ENCODE results near the gene IL1RAP.
"Not testable (repeated sequence)": the region's sequence is repeated elsewhere in the genome, so short reads cannot be mapped to it uniquely, and the experiment has no call there.

IL1RAP gene

GRCh38 chr3:190513409-190514370 lies at the start of gene IL1RAP:
IL1RAP (plus strand) TSS chr3:190514085; CDS start chr3:190564290, 50,205 bp downstream.
- peak; percentile 81 for DNase-seq

DNA sequence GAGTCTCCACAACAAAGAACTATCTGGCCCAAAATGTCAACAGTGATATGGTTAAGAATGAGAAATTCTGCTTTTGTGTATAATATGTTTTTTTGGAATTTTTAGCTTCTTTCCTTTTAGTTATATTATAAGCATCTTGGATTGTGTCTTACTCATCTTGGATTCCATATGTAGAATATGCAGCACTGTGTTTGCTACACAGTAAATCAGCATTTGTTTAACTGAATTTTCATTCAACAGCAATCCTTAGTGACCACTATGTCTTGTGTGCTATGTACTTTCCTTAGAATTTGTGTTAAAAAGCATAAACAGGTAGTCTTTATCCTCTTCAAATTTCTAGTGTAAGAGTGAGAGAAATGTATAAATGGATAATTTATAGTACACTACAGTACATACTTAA lies 46.0 kb upstream of the IL1RAP start:
- DNase-seq = no peak

DNA sequence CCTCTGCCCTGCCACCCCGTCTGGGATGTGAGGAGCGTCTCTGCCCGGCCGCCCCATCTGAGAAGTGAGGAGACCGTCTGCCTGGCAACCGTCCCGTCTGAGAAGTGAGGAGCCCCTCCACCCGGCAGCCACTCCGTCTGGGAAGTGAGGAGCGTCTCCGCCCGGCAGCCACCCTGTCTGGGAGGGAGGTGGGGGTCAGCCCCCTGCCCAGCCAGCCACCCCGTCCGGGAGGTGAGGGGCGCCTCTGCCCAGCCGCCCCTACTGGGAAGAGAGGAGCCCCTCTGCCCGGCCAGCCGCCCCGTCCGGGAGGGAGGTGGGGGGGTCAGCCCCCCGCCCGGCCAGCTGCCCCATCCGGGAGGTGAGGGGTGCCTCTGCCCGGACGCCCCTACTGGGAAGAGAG lies 40.6 kb upstream of the IL1RAP start:
- DNase-seq = not testable (repeated sequence)

- DNase-seq = no peak
These were observed 32.1 kb upstream of the IL1RAP start for GRCh38 chr3:190481779-190482178.

- DNase-seq = no peak
These were observed 27.9 kb upstream of the IL1RAP start for GRCh38 chr3:190485830-190486532.

- DNase-seq = no peak
These were observed 27.4 kb upstream of the IL1RAP start for GRCh38 chr3:190486533-190486864.

DNA sequence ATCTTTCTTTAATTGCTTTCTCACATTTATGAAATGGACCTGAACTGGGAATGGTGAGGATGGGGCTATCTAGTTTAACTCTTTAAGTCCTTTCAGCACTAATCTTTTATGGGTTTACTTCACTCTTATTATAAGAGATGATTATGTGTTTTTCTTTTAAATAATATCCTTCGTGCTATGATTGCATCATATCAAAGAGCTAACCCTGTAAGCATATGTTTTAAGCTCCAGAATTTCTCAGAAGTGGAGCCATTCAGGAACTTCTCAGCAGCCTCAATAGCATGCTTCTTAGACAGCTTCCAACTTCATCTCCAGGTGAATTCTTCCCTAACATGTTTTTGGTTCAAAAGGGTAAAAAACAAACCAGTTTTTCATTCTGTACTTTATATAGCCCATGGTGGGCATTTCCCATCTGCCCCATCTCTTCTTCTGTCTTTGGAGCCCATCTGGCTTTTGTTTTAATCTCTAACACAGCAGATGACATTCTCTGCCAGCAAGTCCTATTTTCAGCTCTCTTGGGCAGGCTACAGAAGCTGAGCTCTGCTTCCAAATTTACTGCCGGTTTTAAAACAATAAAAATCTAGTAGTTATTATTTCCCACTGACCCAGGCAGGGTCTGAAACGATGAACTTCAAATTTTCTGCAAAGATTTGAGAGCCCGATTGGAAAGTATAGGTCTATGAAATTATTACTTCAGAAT lies 26.8 kb upstream of the IL1RAP start:
- DNase-seq = no peak

DNA sequence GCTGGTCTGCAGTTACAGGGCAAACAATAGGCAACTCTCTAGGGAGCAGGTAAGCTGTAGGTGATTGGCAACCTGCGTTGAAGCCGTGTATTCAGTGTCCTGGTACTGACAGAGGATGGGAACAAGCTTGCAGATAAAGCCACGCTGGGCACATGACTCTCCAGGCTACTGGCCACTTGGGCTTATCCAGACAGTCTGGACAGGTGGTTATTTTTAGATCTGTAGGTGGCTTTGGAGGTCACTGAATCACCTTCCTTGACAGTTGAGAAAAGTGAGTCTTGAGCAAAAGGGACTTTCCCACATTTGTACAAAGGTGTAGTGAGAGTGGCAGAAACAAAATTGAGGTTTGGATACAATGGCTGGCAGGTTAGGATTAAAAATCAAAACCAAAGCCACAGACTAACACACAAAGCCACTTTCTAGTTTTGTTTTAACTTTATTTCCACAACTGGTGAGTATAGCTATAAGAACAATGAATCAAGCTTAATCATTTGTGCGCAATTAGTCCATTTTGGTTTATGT lies 22.3 kb upstream of the IL1RAP start:
- no peak for DNase-seq

DNA sequence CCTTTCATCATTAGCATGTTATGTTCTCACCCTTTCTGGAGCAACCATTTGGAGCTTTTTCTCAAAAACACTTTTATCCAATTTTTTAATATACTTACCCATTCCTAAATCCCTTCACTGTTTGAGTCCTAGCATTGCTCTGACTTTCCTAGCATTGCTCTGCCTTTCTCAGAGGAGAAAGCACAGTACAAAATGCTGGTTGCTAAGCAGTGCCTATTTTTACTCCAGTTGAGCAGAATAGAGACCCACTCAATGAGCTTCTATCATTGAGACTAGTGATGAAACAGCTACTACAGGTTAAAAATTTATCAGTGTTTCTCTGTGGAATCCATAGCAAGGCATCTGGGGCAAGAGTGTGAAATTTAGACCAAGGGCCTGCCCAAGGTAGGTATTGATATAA lies 21.8 kb upstream of the IL1RAP start:
- no peak for DNase-seq

DNA sequence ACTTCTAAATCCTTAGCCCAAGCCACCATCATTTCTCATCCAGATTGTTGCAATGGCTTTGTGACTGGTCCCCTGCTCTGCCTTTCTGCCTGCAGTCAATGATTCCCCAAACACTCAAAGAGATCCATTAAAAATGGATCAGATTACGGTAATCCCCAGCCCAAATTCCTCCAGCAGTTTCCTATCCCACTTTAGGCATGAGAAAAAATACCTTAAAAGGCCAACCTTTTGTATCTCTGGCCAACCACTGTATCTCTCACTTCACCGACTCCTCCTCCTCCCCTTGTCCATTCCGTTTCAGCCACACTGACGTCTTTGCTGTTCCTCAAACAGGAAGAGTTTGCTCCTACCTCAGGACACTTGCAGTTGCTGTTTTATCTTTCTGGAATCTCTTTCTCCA lies 20.9 kb upstream of the IL1RAP start:
- no peak for DNase-seq

DNA sequence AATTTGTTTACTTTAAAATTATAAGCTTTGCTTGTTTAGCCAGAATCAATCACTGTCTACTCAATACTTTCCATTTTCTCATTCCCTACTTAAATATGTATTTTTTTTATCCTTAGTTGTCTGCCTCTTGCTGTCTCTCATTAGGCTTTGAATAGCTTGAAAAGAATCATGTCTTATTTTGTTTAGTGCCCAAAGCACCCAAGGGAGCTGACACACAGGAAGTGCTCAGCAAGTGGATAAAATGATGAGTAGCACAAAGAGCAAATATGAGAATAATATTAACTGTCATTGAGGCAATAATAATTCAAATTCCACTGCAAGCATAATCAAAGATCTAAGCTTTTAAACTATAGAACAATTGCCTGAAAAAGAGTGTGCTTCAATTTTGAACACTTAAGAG lies 19.0 kb upstream of the IL1RAP start:
- no peak for DNase-seq

- DNase-seq = no peak
These were observed 18.5 kb upstream of the IL1RAP start for GRCh38 chr3:190495354-190495753.

GRCh38 chr3:190495796-190496195 lies 18.1 kb upstream of the IL1RAP start:
- DNase-seq = no peak

GRCh38 chr3:190496859-190497258 lies 17.0 kb upstream of the IL1RAP start:
- DNase-seq = no peak

DNA sequence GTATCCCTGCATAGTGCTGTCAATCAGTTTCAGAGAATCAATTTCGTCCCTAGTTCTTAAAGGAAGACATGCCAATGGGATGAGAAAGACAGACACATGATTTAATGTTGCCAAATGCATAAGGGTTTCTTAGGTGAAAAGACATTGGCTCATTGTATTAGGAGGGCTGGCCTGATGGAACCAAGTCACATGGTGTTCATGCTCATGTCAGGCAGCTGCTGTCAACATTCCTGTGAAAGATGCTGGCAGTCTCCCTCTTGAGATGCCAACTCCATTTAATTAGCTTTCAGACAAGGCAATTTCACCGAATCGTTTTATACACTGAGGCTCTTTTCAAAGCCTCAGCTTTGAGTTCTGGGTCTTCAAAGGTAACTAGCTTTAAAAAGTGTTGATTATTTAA lies 16.1 kb upstream of the IL1RAP start:
- no peak for DNase-seq

- DNase-seq = no peak
These were observed 15.6 kb upstream of the IL1RAP start for GRCh38 chr3:190498293-190498692.

DNA sequence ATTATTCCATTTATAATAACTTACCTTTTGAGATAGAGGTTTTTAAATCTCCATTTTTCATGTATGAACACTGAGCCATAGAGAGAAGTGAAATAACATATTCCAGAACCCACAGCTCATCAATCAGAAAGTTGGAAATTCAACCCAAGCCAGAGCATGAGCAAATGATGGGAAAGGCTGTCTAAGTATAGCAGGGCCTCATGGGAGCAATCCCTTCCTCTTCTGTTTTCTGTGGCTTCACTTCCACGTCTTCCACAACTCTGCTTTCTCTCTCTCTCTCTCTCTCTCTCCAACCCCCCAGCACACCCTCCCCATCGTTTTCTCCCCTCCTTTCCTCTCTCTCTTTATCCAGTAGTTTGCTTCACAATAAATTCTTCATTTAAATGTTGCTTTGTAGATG lies 14.8 kb upstream of the IL1RAP start:
- no peak for DNase-seq

GRCh38 chr3:190502946-190503345 lies 10.9 kb upstream of the IL1RAP start:
- no peak for DNase-seq

- no peak for DNase-seq
These were observed 9.3 kb upstream of the IL1RAP start for GRCh38 chr3:190504354-190505125.

- DNase-seq = no peak
These were observed 8.4 kb upstream of the IL1RAP start for GRCh38 chr3:190505381-190506003.

DNA sequence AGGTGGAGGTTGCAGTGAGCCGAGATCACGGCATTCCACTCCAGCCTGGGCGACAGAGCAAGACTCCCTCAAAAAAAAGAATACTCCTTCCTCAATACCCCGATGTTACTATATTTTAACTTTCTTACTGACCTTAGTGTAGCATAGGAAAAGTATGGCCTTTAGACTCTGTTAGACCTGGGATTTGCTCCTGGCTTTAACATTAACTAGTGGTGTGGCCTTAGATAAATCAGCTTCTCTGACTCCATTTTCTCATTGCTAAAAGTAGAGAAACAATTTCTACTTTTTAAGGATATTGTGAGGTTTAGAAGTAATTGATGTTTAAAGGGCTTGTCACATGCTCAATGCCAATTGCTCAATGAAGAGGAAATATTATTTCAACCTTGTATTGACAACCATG lies 7.6 kb upstream of the IL1RAP start:
- DNase-seq = no peak

DNA sequence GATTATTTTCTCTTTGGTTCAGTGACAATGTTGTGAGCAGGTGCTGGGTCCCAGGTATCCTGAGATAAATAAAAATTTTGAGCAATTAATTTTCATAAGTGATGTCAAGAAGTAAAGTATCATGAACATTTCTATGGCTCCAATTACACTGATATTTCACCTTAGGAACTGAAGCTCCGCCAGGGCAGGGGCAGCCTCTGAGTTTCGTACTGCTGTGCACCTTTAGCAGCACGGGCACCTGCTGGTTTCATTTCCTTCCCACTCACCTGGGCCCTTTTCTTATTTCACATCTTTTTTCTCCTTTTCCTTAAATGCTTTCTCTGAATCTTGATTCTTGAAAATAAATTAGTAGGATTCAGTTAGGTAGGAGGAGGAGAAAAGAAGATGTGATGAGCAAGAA lies 1.2 kb upstream of the IL1RAP start:
- DNase-seq = no peak
